HEK293 (cell line): ENCODE measurements around the gene SPDYE6.
A peak's percentile ranks its signal among the peaks of the same experiment; 100 is the strongest.

Experiments used
- CTCF ChIA-PET: fragments of 350-600 bp; formaldehyde crosslinking; extraction: SDS; loops from one replicate; lab custom pipeline; 2021; ENCODE audit warnings: antibody characterized with exemption; lab: Yijun Ruan, JAX
- POLR2A ChIA-PET: fragments of 300-600 bp; formaldehyde crosslinking; extraction: SDS; loops from one replicate; lab custom pipeline; 2020; ENCODE audit warnings: antibody characterized with exemption, inconsistent platforms; lab: Yijun Ruan, JAX
- H3K27ac ChIP-seq: fragments of 200-500 bp; sonication (Bioruptor generic); 2 replicates; pipeline ENCODE4 v1.5.1; 2014; ENCODE audit warnings: low read depth, low read length, control low read depth, inconsistent platforms; ENCODE audit errors: extremely low read depth
- H3K36me3 ChIP-seq, 2 experiments: fragments of 200-500 bp in 1 of 2; sonication (Bioruptor generic) in 1 of 2; 1 replicate in 1 of 2; 2 replicates in 1 of 2; pipeline ENCODE4 v1.5.1; 2014 to 2017; ENCODE audit warnings: inconsistent platforms in 2 of 2, low read length in 2 of 2; ENCODE audit not compliant: control insufficient read depth in 2 of 2, insufficient read depth in 1 of 2
- H3K4me1 ChIP-seq: fragments of 200-500 bp; sonication (Bioruptor generic); 2 replicates; pipeline ENCODE4 v1.5.1; 2014; ENCODE audit warnings: mild to moderate bottlenecking, low read length, inconsistent platforms; ENCODE audit not compliant: control insufficient read depth, insufficient read depth
- H3K4me3 ChIP-seq: 2 replicates; pipeline ENCODE4 v1.5.1; 2011; ENCODE audit warnings: low read depth, mild to moderate bottlenecking, control low read depth, low read length, moderate library complexity
- H3K9me3 ChIP-seq: fragments of 200-500 bp; sonication (Bioruptor generic); 2 replicates; pipeline ENCODE4 v1.5.1; 2014; ENCODE audit warnings: low read depth, low read length, inconsistent platforms; ENCODE audit not compliant: control insufficient read depth, insufficient read depth
- BCL11B ChIP-seq: fragments of 450-650 bp; formaldehyde crosslinking; IDR thresholded peaks from 2 replicates; pipeline ENCODE4 v1.5.1; 2016; ENCODE audit warnings: low read depth, missing biosample characterization, missing genetic modification characterization
- GLIS2 ChIP-seq: fragments of 450-650 bp; formaldehyde crosslinking; IDR thresholded peaks from 2 replicates; pipeline ENCODE4 v1.5.1; 2016; ENCODE audit warnings: missing biosample characterization, missing genetic modification characterization
- SALL2 ChIP-seq: fragments of 450-650 bp; formaldehyde crosslinking; IDR thresholded peaks from 2 replicates; pipeline ENCODE4 v1.5.0; 2017; ENCODE audit warnings: missing biosample characterization, mild to moderate bottlenecking, missing genetic modification characterization, borderline replicate concordance
- TCF7L2 ChIP-seq: IDR thresholded peaks from 2 replicates; pipeline ENCODE4 v1.6.1; 2011; ENCODE audit warnings: low read depth, mild to moderate bottlenecking, inconsistent platforms, low read length, moderate library complexity, borderline replicate concordance
- TRIM28 ChIP-seq: IDR thresholded peaks from 2 replicates; pipeline ENCODE4 v1.6.1; 2011; ENCODE audit warnings: low read length, control low read depth, borderline replicate concordance
- ZBTB48 ChIP-seq: fragments of 450-650 bp; formaldehyde crosslinking; IDR thresholded peaks from 2 replicates; pipeline ENCODE4 v1.5.1; 2016; ENCODE audit warnings: missing biosample characterization, missing genetic modification characterization
- ZFP69B ChIP-seq: fragments of 450-650 bp; formaldehyde crosslinking; IDR thresholded peaks from 2 replicates; pipeline ENCODE4 v1.5.1; 2016; ENCODE audit warnings: missing biosample characterization, missing genetic modification characterization
- ZNF16 ChIP-seq: fragments of 450-650 bp; formaldehyde crosslinking; IDR thresholded peaks from 2 replicates; pipeline ENCODE4 v1.5.1; 2016; ENCODE audit warnings: low read depth, missing biosample characterization, missing genetic modification characterization
- ZNF214 ChIP-seq: fragments of 450-650 bp; formaldehyde crosslinking; IDR thresholded peaks from 2 replicates; pipeline ENCODE4 v1.5.1; 2017; ENCODE audit warnings: missing biosample characterization, mild to moderate bottlenecking, missing genetic modification characterization, borderline replicate concordance
- ZNF366 ChIP-seq: fragments of 450-650 bp; formaldehyde crosslinking; conservative IDR thresholded peaks from 2 replicates; pipeline ENCODE4 v1.5.1; 2016; ENCODE audit warnings: missing biosample characterization, missing genetic modification characterization
- ZNF558 ChIP-seq: fragments of 450-650 bp; formaldehyde crosslinking; IDR thresholded peaks from 2 replicates; pipeline ENCODE4 v1.5.1; 2016; ENCODE audit warnings: missing biosample characterization, missing genetic modification characterization
- ZNF626 ChIP-seq: fragments of 450-650 bp; sonication (Bioruptor Pico); formaldehyde crosslinking; IDR thresholded peaks from 2 replicates; pipeline ENCODE4 v1.5.1; 2018; ENCODE audit warnings: missing biosample characterization, missing genetic modification characterization, inconsistent platforms
- ZNF701 ChIP-seq: fragments of 450-650 bp; formaldehyde crosslinking; IDR thresholded peaks from 2 replicates; pipeline ENCODE4 v1.5.1; 2016; ENCODE audit warnings: missing biosample characterization, missing genetic modification characterization
- TF ChIP-seq, protein P1 (sequence below): sonication (generic); formaldehyde crosslinking; IDR thresholded peaks from 2 replicates; pipeline ENCODE4 v1.8.1; 2022; ENCODE audit warnings: mild to moderate bottlenecking, moderate library complexity, missing genetic modification reagents
- TF ChIP-seq, protein P2 (sequence below): fragments of 450-650 bp; formaldehyde crosslinking; IDR thresholded peaks from 2 replicates; pipeline ENCODE4 v1.5.1; 2016; ENCODE audit warnings: missing biosample characterization, missing genetic modification characterization, borderline replicate concordance

SPDYE6 gene

DNA sequence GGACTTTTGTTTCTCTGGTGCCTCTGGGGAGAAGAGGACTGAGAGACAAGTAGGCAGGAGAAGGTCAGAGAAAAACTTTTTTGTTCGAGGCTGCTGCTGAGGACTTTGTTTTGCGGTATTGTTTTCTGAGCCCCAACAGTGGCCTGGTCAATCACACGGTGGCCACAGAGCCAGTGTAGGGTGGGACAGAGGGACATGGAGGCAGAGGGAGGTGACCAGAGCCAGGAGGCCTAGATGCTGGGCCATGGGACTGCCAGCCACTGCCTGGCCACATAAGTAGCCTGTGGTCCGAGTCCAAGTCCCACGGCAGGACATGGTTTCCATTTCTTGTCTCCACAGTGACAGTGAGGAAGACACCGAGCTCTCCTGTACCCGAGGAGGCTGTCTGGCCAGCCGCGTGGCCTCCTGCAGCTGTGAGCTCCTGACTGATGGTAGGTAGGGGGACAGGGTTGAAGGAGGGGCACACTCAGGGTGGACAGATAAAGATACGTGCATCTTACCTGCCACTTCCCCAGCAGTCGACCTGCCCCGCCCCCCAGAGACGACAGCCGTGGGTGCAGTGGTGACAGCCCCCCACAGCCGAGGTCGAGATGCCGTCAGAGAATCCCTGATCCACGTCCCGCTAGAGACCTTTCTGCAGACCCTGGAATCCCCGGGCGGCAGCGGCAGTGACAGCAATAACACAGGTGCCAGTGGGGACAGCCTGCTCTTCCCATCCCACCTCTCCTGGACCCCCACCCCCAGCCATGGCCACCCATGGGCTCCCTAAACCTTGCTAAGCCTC is 42.1 kb downstream of the SPDYE6 start:
- Histone ChIP-seq H3K27ac (no peak overlapping the region), H3K36me3 (no peaks in the 10 kb centered on the region; a peak in 1 of 3 replicates), H3K4me1 (no peaks in the 10 kb centered on the region), H3K9me3 (no peaks in the 10 kb centered on the region), H3K4me3 (no peak overlapping the region)
- POLR2A ChIA-PET: no interaction called here
- TF ChIP-seq, protein P1, sequence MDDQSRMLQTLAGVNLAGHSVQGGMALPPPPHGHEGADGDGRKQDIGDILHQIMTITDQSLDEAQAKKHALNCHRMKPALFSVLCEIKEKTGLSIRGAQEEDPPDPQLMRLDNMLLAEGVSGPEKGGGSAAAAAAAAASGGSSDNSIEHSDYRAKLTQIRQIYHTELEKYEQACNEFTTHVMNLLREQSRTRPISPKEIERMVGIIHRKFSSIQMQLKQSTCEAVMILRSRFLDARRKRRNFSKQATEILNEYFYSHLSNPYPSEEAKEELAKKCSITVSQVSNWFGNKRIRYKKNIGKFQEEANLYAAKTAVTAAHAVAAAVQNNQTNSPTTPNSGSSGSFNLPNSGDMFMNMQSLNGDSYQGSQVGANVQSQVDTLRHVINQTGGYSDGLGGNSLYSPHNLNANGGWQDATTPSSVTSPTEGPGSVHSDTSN (CRISPR knock-in tag): no peak
- TF ChIP-seq ZNF214 (no peak), SALL2 (tag by site-specific recombination) (no peak), BCL11B (no peak), GLIS2 (no peak), ZBTB48 (tag by site-specific recombination) (no peak)
- CTCF ChIA-PET: no interaction called here

DNA sequence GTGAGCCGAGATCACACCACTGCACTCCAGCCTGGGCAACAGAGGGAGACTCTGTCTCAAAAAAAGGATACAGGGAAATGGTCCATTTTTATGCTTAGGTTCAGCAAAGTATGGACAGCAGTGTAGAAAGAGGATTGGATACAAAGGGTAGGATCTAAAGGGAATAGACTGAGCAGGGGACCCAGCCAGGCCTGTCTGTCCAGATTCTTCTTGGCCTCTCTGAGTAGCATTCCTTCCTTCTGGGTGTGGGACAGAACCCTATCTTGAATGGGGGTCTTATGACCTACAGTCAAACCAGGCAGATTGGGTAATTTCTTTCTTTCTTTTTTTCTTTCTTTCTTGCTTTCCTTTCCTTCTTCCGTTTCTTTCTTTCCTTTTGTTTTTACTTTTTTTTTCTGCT is 43.9 kb downstream of the SPDYE6 start:
- no peak overlapping the region for H3K27ac ChIP-seq
- no peaks in the 10 kb centered on the region for H3K9me3 ChIP-seq
- ChIA-PET POLR2A (interaction anchor here (0.6 kb wide), 1 partner anchor 14 kb away, joined by 3 read pairs; no protein-coding TSS in a partner anchor), CTCF (no interaction called here)
- H3K4me3 ChIP-seq: no peak overlapping the region
- H3K4me1 ChIP-seq: peaks cover 4% of the 10 kb centered on the region; the same call in 1 of the 2 replicates
- H3K36me3 ChIP-seq: no peaks in the 10 kb centered on the region; a peak in 1 of 3 replicates
- TF ChIP-seq ZNF701 (tag by site-specific recombination): no peak
- peak; percentile 56; the same call in 1 of the 2 replicates for TF ChIP-seq ZNF366 (tag by site-specific recombination)

DNA sequence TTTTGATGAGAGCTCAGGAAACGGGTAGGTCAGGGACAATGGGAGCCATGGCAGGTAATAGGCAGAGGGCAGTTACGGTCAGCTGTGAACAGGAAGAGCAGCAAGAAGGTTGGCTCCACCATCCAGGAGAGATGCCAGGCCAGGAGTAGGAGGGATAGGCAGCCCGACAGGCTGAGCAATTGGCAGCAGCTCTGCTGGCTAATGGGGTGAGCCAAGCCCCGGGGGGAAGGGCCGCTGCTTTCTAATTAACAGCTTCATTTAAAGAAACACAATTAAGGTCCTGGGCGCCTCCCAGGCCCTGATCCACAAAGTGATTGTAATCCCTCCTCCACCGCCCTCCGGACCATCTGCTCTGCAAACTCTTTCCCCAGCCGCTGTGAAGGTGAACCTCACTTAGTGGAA is 45.8 kb downstream of the SPDYE6 start:
- no peak overlapping the region for H3K27ac ChIP-seq
- TF ChIP-seq ZNF16 (tag by site-specific recombination) (peak; percentile 93), ZFP69B (no peak), ZNF558 (tag by site-specific recombination) (no peak), ZNF214 (no peak), TCF7L2 (no peak), TRIM28 (no peak), ZNF626 (tag by site-specific recombination) (no peak)
- TF ChIP-seq, protein P2, sequence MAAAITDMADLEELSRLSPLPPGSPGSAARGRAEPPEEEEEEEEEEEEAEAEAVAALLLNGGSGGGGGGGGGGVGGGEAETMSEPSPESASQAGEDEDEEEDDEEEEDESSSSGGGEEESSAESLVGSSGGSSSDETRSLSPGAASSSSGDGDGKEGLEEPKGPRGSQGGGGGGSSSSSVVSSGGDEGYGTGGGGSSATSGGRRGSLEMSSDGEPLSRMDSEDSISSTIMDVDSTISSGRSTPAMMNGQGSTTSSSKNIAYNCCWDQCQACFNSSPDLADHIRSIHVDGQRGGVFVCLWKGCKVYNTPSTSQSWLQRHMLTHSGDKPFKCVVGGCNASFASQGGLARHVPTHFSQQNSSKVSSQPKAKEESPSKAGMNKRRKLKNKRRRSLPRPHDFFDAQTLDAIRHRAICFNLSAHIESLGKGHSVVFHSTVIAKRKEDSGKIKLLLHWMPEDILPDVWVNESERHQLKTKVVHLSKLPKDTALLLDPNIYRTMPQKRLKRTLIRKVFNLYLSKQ (tag by site-specific recombination): no peak

More for the DNA sequence above, 45.8 kb downstream of the SPDYE6 start:
- CTCF ChIA-PET: interaction anchor here (0.6 to 0.7 kb wide), 2 partner anchors 78 to 81 kb away, joined by 5 to 6 read pairs; no protein-coding TSS in a partner anchor
- Histone ChIP-seq H3K4me3 (no peak overlapping the region), H3K9me3 (no peaks in the 10 kb centered on the region), H3K4me1 (peaks cover 7% of the 10 kb centered on the region; the same call in 1 of the 2 replicates), H3K36me3 (no peaks in the 10 kb centered on the region; a peak in 1 of 3 replicates)
- POLR2A ChIA-PET: no interaction called here
